GM21786 (cell line): ENCODE measurements around the gene IRS1.
"Not testable (repeated sequence)": the region's sequence is repeated elsewhere in the genome, so short reads cannot be mapped to it uniquely, and the experiment has no call there.

Experiments used
- ATAC-seq: cut with Tn5 transposase; IDR thresholded peaks from one replicate; pipeline ENCODE4 v1.9.1; 2021; ENCODE audit not compliant: unreplicated experiment

IRS1 gene

GRCh38 chr2:226799211-226799975, at the start of gene IRS1:
TSS of gene IRS1 (minus strand) at chr2:226799820. CDS start at chr2:226798738, 1,082 bp downstream.
- peak; percentile 29 for ATAC-seq

- ATAC-seq: no peak
These were observed 49.7 kb upstream of the IRS1 start for GRCh38 chr2:226849349-226849748.

- ATAC-seq: no peak
These were observed 47.9 kb upstream of the IRS1 start for GRCh38 chr2:226847511-226847910.

GRCh38 chr2:226847090-226847489, 47.5 kb upstream of the IRS1 start:
- no peak for ATAC-seq

- no peak for ATAC-seq
These were observed 45.9 kb upstream of the IRS1 start for GRCh38 chr2:226845386-226846116.

- not testable (repeated sequence) for ATAC-seq
These were observed 43.4 kb upstream of the IRS1 start for GRCh38 chr2:226843001-226843400.

GRCh38 chr2:226839951-226840350, 40.3 kb upstream of the IRS1 start:
- ATAC-seq: no peak

- ATAC-seq: no peak
These were observed 39.5 kb upstream of the IRS1 start for GRCh38 chr2:226839161-226839560.

- no peak for ATAC-seq
These were observed 39.1 kb upstream of the IRS1 start for GRCh38 chr2:226838722-226839121.

GRCh38 chr2:226837787-226838603, 38.4 kb upstream of the IRS1 start:
- ATAC-seq: no peak

GRCh38 chr2:226837334-226837733, 37.7 kb upstream of the IRS1 start:
- no peak for ATAC-seq

GRCh38 chr2:226836548-226836885, 36.9 kb upstream of the IRS1 start:
- ATAC-seq: peak; percentile 0

GRCh38 chr2:226835796-226836547, 36.4 kb upstream of the IRS1 start, which contains the start of gene RHBDD1:
TSS of gene RHBDD1 (plus strand) at chr2:226836054. CDS start at chr2:226864694, 28,640 bp downstream.
- peak; percentile 81 for ATAC-seq

GRCh38 chr2:226835420-226835795, 35.8 kb upstream of the IRS1 start:
- peak; percentile 16 for ATAC-seq

- ATAC-seq: not testable (repeated sequence)
These were observed 35.3 kb upstream of the IRS1 start for GRCh38 chr2:226834880-226835279.

- ATAC-seq: no peak
These were observed 32.4 kb upstream of the IRS1 start for GRCh38 chr2:226832061-226832460.

- no peak for ATAC-seq
These were observed 31.6 kb upstream of the IRS1 start for GRCh38 chr2:226831266-226831665.

GRCh38 chr2:226829721-226830631, 30.4 kb upstream of the IRS1 start:
- ATAC-seq: no peak

- no peak for ATAC-seq
These were observed 28.6 kb upstream of the IRS1 start for GRCh38 chr2:226828191-226828590.

- no peak for ATAC-seq
These were observed 25.4 kb upstream of the IRS1 start for GRCh38 chr2:226825056-226825455.
